Neural cell (in vitro differentiated cells): ENCODE data around the gene AGFG2. TPM values are rescaled to one million over a fixed set of nuclear protein-coding genes. Genes with fewer than 3 reads are reported as not detected.

Experiments
- H2AFZ ChIP-seq: fragments of 200-600, 300-800 bp; sonication (generic), shearing (Covaris generic); 2 replicates; pipeline ENCODE4 v1.6.0; 2014; ENCODE audit warnings: low read depth, mild to moderate bottlenecking, antibody characterized with exemption, low read length, moderate library complexity
- H3F3A ChIP-seq: fragments of 200-600 bp; shearing (Covaris generic); 2 replicates; pipeline ENCODE4 v1.6.1; 2016; ENCODE audit warnings: mild to moderate bottlenecking, moderate library complexity, mixed read lengths, antibody characterized with exemption, low read length; ENCODE audit not compliant: insufficient read depth, poor library complexity, severe bottlenecking
- H3K27ac ChIP-seq: fragments of 200-600, 300-800 bp; sonication (generic), shearing (Covaris generic); 2 replicates; pipeline ENCODE4 v1.5.1; 2014; ENCODE audit warnings: mild to moderate bottlenecking, low read length, moderate library complexity
- H3K27me3 ChIP-seq: fragments of 300-800, 200-600 bp; sonication (generic), shearing (Covaris generic); 2 replicates; pipeline ENCODE4 v1.6.0; 2014; ENCODE audit warnings: mild to moderate bottlenecking, low read depth, low read length, moderate library complexity; ENCODE audit not compliant: insufficient read depth
- H3K36me3 ChIP-seq: fragments of 300-800, 200-600 bp; sonication (generic), shearing (Covaris generic); 2 replicates; pipeline ENCODE4 v1.5.1; 2014; ENCODE audit warnings: mild to moderate bottlenecking, antibody characterized with exemption, low read length, moderate library complexity; ENCODE audit not compliant: insufficient read depth
- H3K4me2 ChIP-seq: fragments of 300-800, 200-600 bp; sonication (generic), shearing (Covaris generic); 2 replicates; pipeline ENCODE4 v1.6.0; 2014; ENCODE audit warnings: mild to moderate bottlenecking, low read length
- H3K4me3 ChIP-seq: fragments of 300-800, 200-600 bp; sonication (generic), shearing (Covaris generic); 2 replicates; pipeline ENCODE4 v1.5.1; 2014; ENCODE audit warnings: mild to moderate bottlenecking, low read length, moderate library complexity
- H3K79me2 ChIP-seq: fragments of 200-600 bp; shearing (Covaris generic); replicated peaks from 2 replicates; pipeline ENCODE4 v1.6.0; 2014; ENCODE audit warnings: mild to moderate bottlenecking, low read length, moderate library complexity; ENCODE audit not compliant: insufficient read depth
- H3K9ac ChIP-seq: fragments of 300-800, 200-600 bp; sonication (generic), shearing (Covaris generic); 2 replicates; pipeline ENCODE4 v1.6.1; 2016; ENCODE audit warnings: mild to moderate bottlenecking, low read length, mixed read lengths
- H3K9me2 ChIP-seq: fragments of 200-600 bp; shearing (Covaris generic); 2 replicates; pipeline ENCODE4 v1.6.1; 2016; ENCODE audit warnings: mild to moderate bottlenecking, low read length, mixed read lengths; ENCODE audit not compliant: insufficient read depth
- H3K9me3 ChIP-seq: fragments of 200-600, 300-800 bp; sonication (generic), shearing (Covaris generic); 2 replicates; pipeline ENCODE4 v1.6.1; 2016; ENCODE audit warnings: mild to moderate bottlenecking, mixed run types, low read length, moderate library complexity, mixed read lengths
- H4K20me1 ChIP-seq: fragments of 200-600 bp; shearing (Covaris generic); 2 replicates; pipeline ENCODE4 v1.6.1; 2016; ENCODE audit warnings: mild to moderate bottlenecking, mixed run types; ENCODE audit not compliant: insufficient read depth
- EP300 ChIP-seq: fragments of 450-650 bp; conservative IDR thresholded peaks from 2 replicates; pipeline ENCODE4 v1.6.1; 2014; ENCODE audit warnings: antibody characterized with exemption, mild to moderate bottlenecking, moderate library complexity; ENCODE audit not compliant: poor library complexity, severe bottlenecking
- EZH2 ChIP-seq: fragments of 200-600, 300-800 bp; shearing (Covaris generic), sonication (generic); IDR thresholded peaks from 2 replicates; pipeline ENCODE4 v1.6.1; 2014; ENCODE audit warnings: antibody characterized with exemption, low read length, borderline replicate concordance, mild to moderate bottlenecking; ENCODE audit not compliant: insufficient read depth, poor library complexity, severe bottlenecking
- MXI1 ChIP-seq: fragments of 450-650 bp; conservative IDR thresholded peaks from 2 replicates; pipeline ENCODE4 v1.6.1; 2014; ENCODE audit warnings: antibody characterized with exemption, mild to moderate bottlenecking; ENCODE audit not compliant: poor library complexity, severe bottlenecking
- POLR2AphosphoS5 ChIP-seq: IDR thresholded peaks from 2 replicates; pipeline ENCODE4 v1.6.1; 2012
- RAD21 ChIP-seq: fragments of 450-650 bp; conservative IDR thresholded peaks from 2 replicates; pipeline ENCODE4 v1.6.1; 2014; ENCODE audit warnings: antibody characterized with exemption, mild to moderate bottlenecking, moderate library complexity
- SMC3 ChIP-seq: fragments of 450-650 bp; conservative IDR thresholded peaks from 2 replicates; pipeline ENCODE4 v1.6.1; 2014; ENCODE audit warnings: antibody characterized with exemption, mild to moderate bottlenecking, moderate library complexity; ENCODE audit not compliant: poor library complexity
- TAF1 ChIP-seq: IDR thresholded peaks from 2 replicates; pipeline ENCODE4 v1.6.1; 2012; ENCODE audit warnings: low read depth
- polyA plus RNA-seq: library from polyadenylated mRNA; depleted of rRNA; stranded (reverse); fragments of >200 nt; gene quantifications from 2 replicates; pipeline ENCODE4 v1.2.3, GENCODE V29; 2014
- TF ChIP-seq, protein P1 (sequence below): IDR thresholded peaks from 2 replicates; pipeline ENCODE4 v1.6.1; 2012; ENCODE audit warnings: borderline replicate concordance
- TF ChIP-seq, protein P2 (sequence below): fragments of 450-650 bp; IDR thresholded peaks from 2 replicates; pipeline ENCODE4 v1.5.1; 2014; ENCODE audit warnings: antibody characterized with exemption, mild to moderate bottlenecking, moderate library complexity; ENCODE audit not compliant: poor library complexity, severe bottlenecking

The AGFG2 gene
- polyA plus RNA-seq, 1 donor from 2014 or later: 3.4 TPM

DNA sequence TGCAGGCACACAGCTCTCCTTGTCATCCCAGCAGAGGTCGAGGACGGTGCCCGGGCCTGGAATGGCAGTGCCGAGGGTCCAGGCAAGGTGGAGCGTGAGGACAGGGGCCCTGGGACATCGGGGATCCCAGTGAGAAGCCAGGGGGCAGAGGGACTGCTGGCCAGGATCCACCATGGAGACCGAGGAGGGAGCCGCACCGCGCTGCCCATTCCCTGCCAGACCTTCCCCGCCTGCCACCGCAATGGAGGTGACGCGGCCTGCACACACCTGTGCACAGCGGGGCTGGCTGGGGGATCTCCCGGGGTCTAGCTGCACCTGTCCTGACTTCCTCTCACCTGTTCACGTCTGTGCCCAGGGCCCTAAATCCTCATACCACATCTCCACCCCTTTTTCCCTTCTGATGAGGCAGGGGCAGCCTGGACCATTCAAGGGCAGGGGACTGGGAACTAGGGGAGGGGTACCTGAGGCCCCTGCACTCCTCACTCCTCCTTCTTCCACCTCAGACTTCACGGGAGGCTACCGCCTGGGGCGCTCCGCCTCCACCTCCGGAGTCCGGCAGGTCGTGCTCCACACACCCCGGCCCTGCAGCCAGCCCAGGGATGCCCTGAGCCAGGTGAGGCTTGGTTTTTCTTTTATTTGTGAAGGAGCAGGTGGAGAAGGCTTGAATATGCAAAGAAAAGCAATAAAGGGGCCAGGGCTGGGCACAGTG, 48.4 kb upstream of the AGFG2 start:
- Histone ChIP-seq H4K20me1 (no peaks in the 10 kb centered on the region), H3K9me2 (no peaks in the 10 kb centered on the region), H3K9ac (peak overlapping the region; percentile 77), H3F3A (no peaks in the 10 kb centered on the region), H3K36me3 (no peaks in the 10 kb centered on the region), H3K4me3 (peak overlapping the region; percentile 65), H3K27ac (peak overlapping the region; percentile 97), H3K27me3 (no peaks in the 10 kb centered on the region), H3K4me2 (peak overlapping the region; percentile 99), H2AFZ (no peak overlapping the region), H3K79me2 (peaks cover 33% of the 10 kb centered on the region), H3K9me3 (no peaks in the 10 kb centered on the region)
- TF ChIP-seq, protein P1, sequence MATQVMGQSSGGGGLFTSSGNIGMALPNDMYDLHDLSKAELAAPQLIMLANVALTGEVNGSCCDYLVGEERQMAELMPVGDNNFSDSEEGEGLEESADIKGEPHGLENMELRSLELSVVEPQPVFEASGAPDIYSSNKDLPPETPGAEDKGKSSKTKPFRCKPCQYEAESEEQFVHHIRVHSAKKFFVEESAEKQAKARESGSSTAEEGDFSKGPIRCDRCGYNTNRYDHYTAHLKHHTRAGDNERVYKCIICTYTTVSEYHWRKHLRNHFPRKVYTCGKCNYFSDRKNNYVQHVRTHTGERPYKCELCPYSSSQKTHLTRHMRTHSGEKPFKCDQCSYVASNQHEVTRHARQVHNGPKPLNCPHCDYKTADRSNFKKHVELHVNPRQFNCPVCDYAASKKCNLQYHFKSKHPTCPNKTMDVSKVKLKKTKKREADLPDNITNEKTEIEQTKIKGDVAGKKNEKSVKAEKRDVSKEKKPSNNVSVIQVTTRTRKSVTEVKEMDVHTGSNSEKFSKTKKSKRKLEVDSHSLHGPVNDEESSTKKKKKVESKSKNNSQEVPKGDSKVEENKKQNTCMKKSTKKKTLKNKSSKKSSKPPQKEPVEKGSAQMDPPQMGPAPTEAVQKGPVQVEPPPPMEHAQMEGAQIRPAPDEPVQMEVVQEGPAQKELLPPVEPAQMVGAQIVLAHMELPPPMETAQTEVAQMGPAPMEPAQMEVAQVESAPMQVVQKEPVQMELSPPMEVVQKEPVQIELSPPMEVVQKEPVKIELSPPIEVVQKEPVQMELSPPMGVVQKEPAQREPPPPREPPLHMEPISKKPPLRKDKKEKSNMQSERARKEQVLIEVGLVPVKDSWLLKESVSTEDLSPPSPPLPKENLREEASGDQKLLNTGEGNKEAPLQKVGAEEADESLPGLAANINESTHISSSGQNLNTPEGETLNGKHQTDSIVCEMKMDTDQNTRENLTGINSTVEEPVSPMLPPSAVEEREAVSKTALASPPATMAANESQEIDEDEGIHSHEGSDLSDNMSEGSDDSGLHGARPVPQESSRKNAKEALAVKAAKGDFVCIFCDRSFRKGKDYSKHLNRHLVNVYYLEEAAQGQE: no peak
- TF ChIP-seq EP300 (no peak), MXI1 (no peak), SMC3 (no peak), RAD21 (no peak), POLR2AphosphoS5 (no peak), EZH2 (no peak)

DNA sequence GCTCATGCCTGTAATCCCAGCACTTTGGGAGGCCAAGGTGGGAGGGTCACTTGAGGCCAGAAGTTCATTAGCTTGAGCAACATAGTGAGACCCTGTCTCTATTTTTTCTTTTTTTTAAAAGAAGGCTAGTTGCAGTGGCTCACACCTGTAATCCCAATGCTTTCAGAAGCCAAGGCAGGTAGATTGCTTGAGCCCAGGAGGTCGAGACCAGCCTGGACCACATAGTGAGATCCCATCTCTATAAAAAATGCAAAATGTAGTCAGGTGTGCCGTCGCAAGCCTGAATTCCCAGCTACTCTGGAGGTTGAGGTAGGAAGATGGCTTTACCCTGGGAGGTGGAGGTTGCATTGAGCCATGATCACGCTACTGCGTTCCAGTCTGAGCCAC, 47.8 kb upstream of the AGFG2 start:
- Histone ChIP-seq H3K9me3 (no peaks in the 10 kb centered on the region), H3K27ac (no peak overlapping the region), H3F3A (no peaks in the 10 kb centered on the region), H3K9me2 (no peaks in the 10 kb centered on the region), H2AFZ (no peak overlapping the region), H3K79me2 (peaks cover 28% of the 10 kb centered on the region), H3K27me3 (no peaks in the 10 kb centered on the region), H3K4me2 (no peak overlapping the region), H3K9ac (no peak overlapping the region), H3K4me3 (no peak overlapping the region), H3K36me3 (no peaks in the 10 kb centered on the region), H4K20me1 (no peaks in the 10 kb centered on the region)
- TF ChIP-seq RAD21 (no peak), EZH2 (no peak), EP300 (no peak), MXI1 (no peak), POLR2AphosphoS5 (no peak), TAF1 (no peak), SMC3 (no peak)
- TF ChIP-seq, protein P2, sequence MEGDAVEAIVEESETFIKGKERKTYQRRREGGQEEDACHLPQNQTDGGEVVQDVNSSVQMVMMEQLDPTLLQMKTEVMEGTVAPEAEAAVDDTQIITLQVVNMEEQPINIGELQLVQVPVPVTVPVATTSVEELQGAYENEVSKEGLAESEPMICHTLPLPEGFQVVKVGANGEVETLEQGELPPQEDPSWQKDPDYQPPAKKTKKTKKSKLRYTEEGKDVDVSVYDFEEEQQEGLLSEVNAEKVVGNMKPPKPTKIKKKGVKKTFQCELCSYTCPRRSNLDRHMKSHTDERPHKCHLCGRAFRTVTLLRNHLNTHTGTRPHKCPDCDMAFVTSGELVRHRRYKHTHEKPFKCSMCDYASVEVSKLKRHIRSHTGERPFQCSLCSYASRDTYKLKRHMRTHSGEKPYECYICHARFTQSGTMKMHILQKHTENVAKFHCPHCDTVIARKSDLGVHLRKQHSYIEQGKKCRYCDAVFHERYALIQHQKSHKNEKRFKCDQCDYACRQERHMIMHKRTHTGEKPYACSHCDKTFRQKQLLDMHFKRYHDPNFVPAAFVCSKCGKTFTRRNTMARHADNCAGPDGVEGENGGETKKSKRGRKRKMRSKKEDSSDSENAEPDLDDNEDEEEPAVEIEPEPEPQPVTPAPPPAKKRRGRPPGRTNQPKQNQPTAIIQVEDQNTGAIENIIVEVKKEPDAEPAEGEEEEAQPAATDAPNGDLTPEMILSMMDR: no peak
- TF ChIP-seq, protein P1: no peak
